Endothelial cell of hepatic sinusoid (primary cell): Measurements from ENCODE around the gene GPR17.

Experiments
- in situ Hi-C: cut with HindIII; loops from 2 replicates; pipeline ENCODE4 v1.10.0; 2017; ENCODE audit warnings: low sequenced_read_pairs

Gene GPR17

DNA sequence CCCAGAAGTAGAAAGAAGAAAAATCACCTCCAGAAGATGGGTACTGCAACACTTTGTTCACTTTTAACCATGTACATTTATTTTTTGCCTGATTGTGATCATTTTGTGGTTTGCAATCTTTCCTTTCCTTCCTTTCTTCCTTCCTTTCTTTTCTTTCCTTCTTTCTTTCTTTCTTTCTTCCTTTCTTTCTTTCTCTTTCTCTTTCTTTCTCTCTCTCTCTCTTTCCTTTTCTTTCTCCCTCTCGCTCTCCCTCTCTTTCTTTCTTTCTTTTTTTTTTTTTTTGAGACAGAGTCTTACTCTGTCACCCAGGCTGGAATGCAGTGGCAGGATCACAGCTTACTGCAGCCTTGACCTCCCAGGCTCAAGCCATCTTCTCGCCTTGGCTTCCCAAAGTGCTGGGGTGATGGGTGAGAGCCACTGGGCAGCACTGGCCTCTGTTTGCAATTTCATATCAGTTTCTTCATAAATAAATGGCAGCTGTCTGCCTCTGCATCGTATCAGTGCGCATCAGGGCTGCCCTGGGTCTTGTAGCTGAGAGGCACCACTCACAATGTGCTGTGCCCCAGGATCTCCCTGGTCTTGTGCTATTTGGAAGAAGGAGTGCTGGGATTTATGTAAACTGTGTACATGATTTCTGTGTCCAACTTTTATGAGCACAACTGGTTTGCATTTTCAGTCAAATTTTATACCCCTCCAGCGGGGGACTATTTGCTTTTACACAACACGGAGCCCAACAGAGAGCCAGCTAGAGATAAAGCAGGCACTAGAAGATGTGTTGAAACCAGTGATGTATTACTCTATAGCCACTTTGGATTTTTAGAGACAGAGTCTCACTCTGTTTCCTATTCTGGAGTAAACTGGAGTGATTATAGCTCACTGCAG is 36.3 kb downstream of the GPR17 start:
- in situ Hi-C loops = no loop called here

DNA sequence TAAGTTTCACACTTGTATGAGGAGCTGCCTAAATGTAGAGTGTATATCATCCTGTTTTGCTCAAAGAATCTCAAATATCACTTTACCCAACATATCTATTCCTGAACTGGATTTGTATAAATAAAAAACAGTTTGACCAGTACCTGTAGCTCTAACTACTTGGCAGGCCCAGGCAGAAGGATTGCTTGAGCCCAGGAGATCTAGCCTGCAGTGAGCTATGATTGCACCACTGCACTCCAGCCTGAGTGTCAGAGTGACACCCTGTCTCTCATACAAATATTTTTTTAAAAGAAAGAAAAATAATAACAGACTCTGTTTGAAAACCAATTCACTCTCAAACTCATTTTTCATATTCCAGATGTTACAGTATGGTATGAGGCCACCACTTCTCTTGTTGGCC is 37.1 kb downstream of the GPR17 start:
- in situ Hi-C loops = no loop called here

DNA sequence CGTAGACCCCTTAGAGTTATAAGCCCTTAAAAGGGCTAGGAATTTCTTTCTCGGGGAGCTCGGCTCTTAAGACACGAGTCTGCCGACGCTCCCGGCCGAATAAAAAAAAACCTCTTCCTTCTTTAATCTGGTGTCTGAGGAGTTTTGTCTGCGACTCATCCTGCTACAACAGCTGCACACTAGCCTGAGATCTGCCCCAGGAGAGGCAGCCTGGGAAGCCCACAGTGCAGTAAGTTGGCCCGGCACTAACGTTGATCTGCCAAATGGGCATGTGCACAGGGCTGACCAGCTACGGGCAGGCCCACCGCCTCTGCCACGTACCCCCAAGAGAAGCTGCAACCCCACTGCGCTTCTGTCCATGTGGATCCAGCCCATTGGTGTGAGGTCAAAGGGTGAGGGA is 37.8 kb downstream of the GPR17 start:
- in situ Hi-C loops = no loop called here

DNA sequence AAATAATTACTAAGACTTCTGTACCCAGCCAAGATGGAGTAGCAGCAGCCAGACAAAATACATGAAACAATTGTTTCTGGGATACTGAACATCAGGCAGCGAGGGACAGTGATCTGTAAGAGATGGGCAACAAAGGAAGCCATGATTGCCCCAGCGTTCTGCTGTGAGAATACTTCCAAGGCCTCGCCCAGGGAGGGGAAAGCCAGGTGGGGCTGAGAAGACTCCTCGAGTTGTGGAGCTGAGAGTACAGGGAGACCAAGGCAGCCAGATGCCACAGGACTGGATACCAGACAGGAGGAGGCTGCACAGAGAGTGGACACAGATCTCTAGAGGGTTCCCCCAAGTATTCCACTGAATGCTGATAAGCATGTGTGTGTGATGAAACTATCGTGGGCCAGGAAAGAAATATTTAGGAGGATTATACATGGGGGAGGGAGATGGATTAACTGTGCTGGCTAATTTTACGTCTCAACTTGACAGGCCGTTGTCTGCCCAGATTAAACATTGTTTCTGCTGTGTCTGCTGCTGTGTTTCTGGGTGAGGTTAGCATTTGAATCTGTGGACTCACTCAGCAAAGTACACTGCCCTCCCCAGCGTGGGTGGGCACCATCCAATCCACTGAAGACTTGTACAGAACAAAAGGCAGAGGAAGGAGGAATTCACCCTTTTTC is 39.6 kb downstream of the GPR17 start:
- in situ Hi-C loops = no loop called here

DNA sequence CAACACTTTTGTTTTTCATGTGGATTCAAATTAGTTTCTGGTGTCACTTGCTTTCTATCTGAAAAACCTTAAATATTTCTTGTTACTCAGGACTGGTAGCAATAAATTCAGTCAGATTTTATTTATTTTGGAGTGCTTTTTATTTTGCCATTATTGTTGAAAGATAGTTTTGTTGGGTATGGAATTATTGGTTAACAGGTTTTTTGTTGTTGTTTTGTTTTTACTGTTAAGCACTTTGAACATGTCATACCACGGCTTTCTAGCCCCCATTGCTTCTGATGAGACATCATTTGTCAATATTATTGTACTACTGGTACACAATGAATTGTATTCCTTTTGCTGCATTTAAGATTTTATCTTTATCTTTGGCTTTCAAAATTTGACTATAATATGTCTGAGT is 42.5 kb downstream of the GPR17 start:
- in situ Hi-C loops = no loop called here

DNA sequence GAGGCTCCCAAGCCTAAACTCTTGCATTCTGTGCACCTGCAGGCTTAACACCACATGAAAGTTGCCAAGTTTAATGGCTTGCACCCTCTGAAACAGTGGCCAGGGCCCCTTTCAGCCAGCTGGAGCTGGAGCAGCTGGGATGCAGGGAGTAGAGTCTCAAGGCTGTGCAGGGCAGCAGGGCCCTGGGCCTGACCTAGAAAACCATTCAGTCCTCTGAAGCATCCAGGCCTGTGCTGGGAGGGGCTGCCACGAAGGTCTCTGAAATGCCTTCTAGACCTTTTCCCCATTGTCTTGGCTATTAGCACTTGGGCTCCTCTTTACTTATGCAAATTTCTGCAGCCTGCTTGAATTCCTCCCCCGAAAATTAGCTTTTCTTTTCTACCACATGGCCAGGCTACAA is 44.7 kb downstream of the GPR17 start:
- in situ Hi-C loops = loop anchor here (5.0 kb wide), 1 partner anchor 78 kb away; no protein-coding TSS in a partner anchor

DNA sequence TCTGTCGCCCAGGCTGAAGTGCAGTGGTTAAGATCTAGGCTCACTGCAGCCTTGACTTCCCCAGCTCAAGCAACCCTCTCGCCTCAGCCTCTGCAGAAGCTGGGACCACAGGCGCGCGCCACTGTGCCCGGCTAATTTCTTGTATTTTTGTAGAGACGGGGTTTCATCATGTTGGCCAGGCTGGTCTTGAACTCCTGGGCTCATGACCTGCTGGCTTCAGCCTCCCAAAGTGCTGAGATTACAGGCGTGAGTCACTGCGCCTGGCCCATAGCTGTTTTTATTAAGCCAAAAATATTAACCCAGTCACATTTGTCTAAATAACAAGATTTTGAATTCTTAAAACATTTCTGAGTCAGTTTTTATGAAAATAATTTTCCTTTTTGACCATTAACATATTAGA is 49.0 kb downstream of the GPR17 start:
- in situ Hi-C loops = loop anchor here (5.0 kb wide), 1 partner anchor 83 kb away; no protein-coding TSS in a partner anchor

DNA sequence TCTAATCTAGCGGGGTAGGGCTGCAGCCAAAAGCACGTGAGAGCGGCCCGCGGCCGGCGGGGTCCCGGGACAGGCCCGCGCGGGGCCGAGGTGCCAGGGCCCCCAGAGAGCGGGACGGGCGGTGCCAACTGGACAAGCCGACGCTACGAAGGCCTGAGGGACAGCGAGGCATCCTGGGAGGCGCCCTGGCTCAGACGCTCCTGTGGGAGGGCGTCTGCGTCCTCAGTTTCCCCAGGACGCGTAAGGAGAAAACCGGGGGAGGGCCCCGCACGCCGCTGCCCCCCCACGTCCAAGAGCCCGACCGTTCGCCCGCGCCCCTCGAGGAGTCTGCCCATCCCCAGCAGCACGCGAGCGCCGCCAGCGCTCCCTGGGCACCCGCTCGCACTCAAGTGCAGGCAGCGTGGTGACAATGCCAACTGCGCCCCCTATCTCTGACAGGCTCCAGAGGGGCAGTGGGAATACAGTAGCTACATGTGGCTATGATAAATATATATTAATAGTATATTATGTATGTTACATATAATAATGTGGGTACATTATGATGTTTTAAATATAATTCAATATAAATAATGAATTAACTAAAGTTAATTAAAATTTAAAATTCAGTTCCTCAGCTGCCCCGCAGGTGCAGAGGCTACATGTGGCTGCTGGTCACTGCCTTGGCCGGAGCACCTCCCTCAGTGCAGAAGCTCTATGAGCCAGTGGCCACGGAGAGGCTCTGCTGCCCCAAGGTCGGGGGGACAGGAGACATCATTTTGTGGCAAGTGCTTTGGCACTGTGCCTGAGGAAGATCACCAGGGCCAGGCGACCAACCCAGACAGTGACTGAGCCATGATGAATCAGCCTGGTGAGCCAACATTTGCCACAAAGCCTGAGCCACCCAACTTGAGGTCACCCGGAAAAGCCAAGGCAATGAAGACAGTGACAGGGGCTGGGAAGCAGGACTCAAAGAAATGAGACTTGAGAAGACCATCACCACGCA is 49.8 kb downstream of the GPR17 start:
- in situ Hi-C loops = no loop called here

DNA sequence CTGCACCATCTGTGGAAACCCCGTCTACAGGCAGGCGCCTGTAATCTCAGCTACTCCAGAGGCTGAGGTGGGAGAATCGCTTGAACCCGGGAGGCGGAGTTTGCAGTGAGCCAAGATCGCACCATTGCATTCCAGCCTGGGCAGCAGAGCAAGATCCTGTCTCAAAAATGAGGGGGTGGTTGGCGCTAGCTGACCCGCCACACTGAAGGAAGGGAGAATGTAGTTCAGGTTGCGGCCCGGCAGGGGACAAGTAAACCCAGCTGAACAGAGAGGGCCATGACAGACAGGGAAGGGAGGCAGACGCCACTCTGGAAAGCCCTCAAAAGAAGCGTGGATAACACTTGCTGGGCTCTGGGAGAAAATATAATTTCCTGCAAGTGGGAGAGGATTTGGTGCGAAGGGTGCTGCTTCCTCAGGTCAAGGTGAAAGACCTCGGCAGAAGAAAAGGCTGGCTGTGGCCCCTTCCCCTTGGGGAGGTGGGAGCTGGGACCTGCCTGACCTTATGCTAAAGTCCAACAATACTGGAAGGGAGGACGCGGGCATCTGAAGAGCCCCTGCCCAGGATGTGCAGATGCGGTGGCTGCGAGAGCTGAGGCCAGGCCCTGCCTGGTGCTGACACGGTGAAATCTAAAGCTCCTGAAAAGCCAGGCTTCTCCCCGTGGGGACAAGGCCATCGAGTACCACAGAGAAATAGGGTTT is 51.7 kb downstream of the GPR17 start:
- in situ Hi-C loops = no loop called here

DNA sequence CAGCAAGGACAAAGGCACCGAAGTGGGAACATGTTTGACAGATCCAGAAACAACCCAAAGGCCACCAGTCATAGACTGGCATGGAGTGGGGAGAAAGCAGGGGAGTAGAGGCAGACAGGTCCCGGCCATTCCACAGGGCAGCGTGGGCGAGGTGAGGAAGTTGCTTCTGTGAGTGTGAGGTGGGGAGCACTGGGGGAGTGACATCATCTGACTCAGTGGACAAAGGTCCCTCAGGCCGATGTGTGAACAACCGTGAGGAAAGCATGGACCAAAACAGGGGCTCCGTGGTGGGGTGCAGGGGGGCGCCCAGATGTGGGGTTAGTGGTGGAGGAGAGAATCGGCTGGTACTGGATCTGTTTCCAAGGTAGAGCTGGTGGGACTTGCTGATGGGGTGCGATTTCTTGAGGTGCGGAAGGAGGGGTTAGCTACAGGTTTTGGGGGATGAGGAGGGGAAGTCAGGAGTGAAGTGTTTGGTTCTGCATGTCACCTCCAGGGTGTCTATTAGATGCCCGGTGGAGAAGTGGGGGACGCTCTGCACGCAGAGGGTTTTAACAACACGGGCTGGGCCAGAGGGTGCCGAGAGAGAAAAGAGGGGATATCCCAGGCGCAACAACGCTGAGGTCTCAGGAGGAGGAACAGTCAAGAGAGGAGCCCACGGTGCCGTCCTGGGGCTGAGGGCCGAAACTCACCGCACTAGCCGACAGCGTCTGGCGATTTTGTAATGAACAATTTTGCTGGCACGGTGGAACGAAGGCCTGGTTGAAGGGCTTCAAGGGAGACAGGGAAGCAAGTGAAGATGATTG is 52.8 kb downstream of the GPR17 start:
- in situ Hi-C loops = no loop called here

DNA sequence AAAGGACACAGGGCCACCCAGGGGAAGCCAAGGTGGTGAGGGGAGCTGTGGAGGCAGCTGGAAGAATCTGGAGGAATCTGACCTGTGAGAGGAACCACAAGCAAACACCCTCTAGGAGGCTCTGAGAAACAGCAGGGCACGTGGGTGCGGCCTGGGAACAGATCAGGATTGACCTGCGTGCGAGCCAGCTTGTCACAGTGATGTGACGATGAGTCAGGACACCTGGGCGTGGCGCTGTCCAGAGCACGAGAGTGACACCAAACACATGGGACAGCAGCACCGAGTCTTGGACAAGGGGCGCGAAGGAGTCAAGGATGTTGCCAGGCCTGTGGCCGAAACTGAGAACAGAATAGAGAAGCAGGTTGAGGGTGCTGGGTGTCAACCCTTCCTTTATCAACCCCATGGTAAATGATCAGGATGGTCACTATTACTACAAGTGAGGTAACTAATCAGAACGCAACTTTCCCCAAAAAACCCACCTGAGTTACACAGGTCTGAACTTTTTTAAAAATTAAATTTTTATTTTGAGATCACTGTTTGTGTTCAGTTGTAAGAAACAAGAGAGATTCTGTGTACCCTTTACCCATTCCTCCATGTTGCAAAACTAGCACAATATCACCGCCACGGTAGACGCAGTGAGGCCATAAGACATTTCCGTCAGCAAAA is 54.7 kb downstream of the GPR17 start:
- in situ Hi-C loops = no loop called here

DNA sequence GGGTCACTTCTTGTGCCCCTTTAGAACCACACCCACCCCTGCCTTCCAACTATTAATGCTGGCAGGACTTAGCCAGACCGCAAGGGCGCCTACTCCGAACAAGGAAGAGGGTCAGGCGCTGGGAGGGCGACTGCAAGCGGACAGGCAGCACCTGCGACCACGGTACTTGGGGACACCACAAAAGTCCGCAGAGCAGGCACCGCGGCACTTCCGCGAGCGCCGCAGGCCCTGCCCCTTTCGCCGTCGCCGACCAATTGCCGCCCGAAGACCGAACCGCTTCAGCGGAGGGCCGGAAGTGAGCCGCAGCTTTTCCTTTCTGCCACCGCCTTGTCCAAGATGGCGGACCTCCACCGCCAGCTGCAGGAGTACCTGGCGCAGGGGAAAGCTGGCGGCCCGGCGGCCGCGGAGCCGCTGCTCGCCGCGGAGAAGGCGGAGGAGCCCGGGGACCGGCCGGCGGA is 55.3 kb downstream of the GPR17 start, which contains the start of gene SFT2D3:
TSS of gene SFT2D3 (plus strand) at position 305 of the 458 bp plus-strand sequence. CDS start at position 337, 32 bp downstream.
- in situ Hi-C loops = no loop called here

DNA sequence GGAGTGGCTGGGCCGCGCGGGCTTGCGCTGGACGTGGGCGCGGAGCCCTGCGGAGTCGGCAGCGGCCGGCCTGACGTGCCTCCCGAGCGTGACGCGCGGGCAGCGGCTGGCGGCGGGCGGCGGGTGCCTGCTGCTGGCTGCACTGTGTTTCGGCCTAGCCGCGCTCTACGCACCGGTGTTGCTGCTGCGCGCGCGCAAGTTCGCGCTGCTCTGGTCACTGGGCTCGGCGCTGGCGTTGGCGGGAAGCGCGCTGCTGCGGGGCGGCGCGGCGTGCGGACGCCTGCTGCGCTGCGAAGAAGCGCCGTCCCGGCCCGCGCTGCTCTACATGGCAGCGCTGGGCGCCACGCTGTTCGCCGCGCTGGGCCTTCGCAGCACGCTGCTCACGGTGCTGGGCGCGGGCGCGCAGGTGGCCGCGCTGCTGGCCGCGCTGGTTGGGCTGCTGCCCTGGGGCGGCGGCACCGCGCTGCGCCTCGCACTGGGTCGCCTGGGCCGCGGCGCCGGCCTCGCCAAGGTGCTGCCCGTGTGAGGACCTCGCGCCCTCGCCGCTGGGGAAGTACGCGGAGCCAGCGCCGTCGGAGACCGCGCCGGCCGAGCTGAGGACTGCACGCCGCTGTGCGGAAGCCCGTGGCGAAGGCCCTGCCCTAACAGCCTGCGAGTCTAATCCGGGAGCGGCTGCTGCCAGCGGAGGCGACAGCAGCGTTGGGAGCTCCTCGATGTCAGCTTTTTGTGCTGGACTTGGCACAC is 55.9 kb downstream of the GPR17 start:
- in situ Hi-C loops = no loop called here
